Activated naive CD4-positive, alpha-beta T cell treated with anti-CD3 and anti-CD28 coated beads, Interleukin-2, amount 10 ng/mL, durations not matched to agents 7 days and 5 days (primary cell): ENCODE measurements around the gene CRYBG1.

ENCODE experiments used
- CTCF ChIA-PET: fragments of 350-600 bp; sonication (Branson Sonifier 250); formaldehyde crosslinking; loops from one replicate; lab custom pipeline; 2021; ENCODE audit warnings: antibody characterized with exemption; lab: Charles Lee
- DNase-seq: peaks from one replicate; pipeline ENCODE4 v3.0.0-alpha.2; 2020
- H3K27ac Mint-ChIP-seq: one replicate; pipeline ENCODE4 v1.8.0; 2021; ENCODE audit warnings: mild to moderate bottlenecking, moderate library complexity, mixed read lengths
- H3K27me3 Mint-ChIP-seq: one replicate; pipeline ENCODE4 v1.8.0; 2021; ENCODE audit warnings: mild to moderate bottlenecking, mixed read lengths
- H3K36me3 Mint-ChIP-seq: one replicate; pipeline ENCODE4 v1.8.0; 2021; ENCODE audit warnings: mixed read lengths
- H3K4me1 Mint-ChIP-seq: one replicate; pipeline ENCODE4 v1.8.0; 2021; ENCODE audit warnings: mixed read lengths
- H3K4me3 Mint-ChIP-seq: one replicate; pipeline ENCODE4 v1.8.0; 2021; ENCODE audit warnings: mild to moderate bottlenecking, moderate library complexity, mixed read lengths
- H3K9me3 Mint-ChIP-seq: one replicate; pipeline ENCODE4 v1.8.0; 2021; ENCODE audit warnings: mixed read lengths

Gene CRYBG1

DNA sequence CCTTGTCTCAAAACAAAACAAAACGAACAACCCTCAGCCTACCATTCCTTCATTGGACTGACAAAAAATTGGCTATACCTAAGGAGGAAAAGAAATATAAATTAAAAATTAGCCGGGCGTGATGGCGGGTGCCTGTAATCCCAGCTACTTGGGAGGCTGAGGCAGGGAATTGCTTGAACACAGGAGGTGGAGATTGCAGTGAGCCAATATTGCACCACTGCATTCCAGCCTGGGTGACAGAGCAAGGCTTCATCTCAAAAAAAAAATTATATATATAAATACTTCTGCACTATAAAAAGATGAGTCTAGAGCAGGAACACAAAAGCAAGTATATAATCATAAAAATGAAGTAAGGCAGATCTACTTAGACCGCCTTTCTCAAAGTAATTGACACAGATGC is 109.8 kb downstream of the CRYBG1 start:
- Mint-ChIP-seq H3K36me3 (no peaks in the 10 kb centered on the region), H3K9me3 (no peaks in the 10 kb centered on the region)
- CTCF ChIA-PET = no interaction called here

DNA sequence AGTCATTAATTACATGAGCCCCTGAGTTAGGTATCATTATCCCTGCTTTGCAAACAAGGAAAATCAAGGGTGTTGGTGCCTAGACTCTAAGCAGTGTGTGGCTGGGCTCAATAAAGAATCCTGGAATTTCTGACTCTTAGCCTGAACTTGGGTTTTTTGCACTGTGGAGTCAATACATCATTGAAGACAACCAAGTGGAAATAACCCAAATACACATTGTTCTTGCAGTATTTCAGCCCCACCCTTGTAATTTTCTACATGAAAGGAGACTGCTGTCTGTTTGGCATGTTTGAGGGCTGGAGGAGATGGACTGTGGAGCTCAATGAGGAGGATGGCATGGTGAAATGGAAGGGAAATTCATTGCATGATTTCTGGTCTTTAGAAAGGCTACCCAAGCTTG is 110.3 kb downstream of the CRYBG1 start:
- no peaks in the 10 kb centered on the region for H3K36me3 Mint-ChIP-seq
- CTCF ChIA-PET = no interaction called here
- no peak overlapping the region for H3K27ac Mint-ChIP-seq
- peaks cover 16% of the 10 kb centered on the region for H3K27me3 Mint-ChIP-seq
- no peak for DNase-seq
- H3K4me3 Mint-ChIP-seq = no peak overlapping the region
- H3K9me3 Mint-ChIP-seq = no peaks in the 10 kb centered on the region
- H3K4me1 Mint-ChIP-seq = no peaks in the 10 kb centered on the region

More for the DNA sequence above, 109.8 kb downstream of the CRYBG1 start:
- no peak overlapping the region for H3K4me3 Mint-ChIP-seq
- no peak overlapping the region for H3K27ac Mint-ChIP-seq
- no peaks in the 10 kb centered on the region for H3K4me1 Mint-ChIP-seq
- H3K27me3 Mint-ChIP-seq = peaks cover 17% of the 10 kb centered on the region
- no peak for DNase-seq

DNA sequence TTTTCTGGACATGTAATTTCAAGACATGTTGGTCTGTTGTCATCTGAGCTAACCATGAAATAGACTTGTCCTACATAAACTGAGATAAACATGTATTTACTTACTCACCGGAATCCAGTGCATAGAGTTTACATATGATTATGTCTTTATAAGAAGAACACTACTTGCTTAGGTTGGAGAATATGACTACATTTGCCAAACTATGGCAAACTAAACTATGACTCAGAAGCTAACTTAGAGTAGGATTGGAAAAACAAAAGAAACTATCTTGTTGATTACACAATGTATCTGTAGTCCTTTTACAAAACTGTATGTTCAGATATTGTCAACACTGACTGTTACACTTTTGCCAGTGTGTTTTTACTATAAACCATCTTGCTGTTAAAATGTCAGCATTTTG is 113.3 kb downstream of the CRYBG1 start:
- no peak for DNase-seq
- no peaks in the 10 kb centered on the region for H3K36me3 Mint-ChIP-seq
- CTCF ChIA-PET = interaction anchor here (1.2 kb wide), 1 partner anchor 28 kb away, joined by 3 read pairs; no protein-coding TSS in a partner anchor
- peaks cover 7% of the 10 kb centered on the region for H3K27me3 Mint-ChIP-seq
- no peak overlapping the region for H3K27ac Mint-ChIP-seq
- no peak overlapping the region for H3K4me3 Mint-ChIP-seq
- H3K9me3 Mint-ChIP-seq = no peaks in the 10 kb centered on the region
- H3K4me1 Mint-ChIP-seq = peaks cover 6% of the 10 kb centered on the region

DNA sequence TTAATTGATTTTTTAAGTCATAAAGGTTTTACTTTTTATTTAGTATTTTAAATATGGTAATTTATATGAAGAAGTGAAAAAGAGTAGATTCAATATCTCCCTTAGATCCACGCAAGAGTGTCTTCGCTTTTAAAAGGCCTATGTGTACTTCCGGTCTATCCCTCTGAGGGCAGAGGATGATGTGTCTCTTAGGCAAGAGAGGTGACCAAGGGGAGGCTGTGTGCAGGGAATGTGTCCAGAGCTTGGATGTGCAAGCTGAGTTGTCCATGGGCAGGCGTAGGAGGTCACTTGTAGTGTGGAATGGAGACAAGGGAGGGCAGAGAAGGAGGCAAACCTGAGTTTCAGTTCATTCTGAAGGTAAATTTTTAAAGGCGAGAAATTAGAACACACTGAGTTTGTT is 113.9 kb downstream of the CRYBG1 start:
- Mint-ChIP-seq H3K4me1 (peaks cover 6% of the 10 kb centered on the region), H3K9me3 (no peaks in the 10 kb centered on the region), H3K27ac (no peak overlapping the region), H3K36me3 (no peaks in the 10 kb centered on the region), H3K27me3 (peaks cover 7% of the 10 kb centered on the region), H3K4me3 (no peak overlapping the region)
- DNase-seq = no peak
- CTCF ChIA-PET = interaction anchor here (0.5 to 1.2 kb wide), 2 partner anchors 29 to 584 kb away, joined by 3 to 6 read pairs; no protein-coding TSS in a partner anchor

DNA sequence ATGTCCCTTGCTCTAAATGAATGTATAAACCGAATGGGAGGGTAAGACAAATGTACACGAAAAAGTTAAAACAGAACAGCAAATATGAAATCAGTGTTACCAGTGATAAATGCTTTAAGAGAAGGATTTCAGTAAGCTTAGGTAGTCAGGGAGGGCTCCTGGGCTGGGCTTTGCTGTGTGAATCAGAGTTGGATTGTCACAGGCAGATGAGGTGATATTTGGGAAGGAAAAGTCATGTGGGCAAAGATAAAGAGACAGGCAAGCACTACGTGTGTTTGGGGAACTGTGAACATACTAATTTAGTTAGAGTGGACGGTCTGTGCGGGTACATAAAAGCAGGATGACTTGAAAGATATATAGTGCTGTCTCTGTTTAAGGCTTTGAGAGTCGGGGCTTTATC is 114.8 kb downstream of the CRYBG1 start:
- no peaks in the 10 kb centered on the region for H3K9me3 Mint-ChIP-seq
- H3K27ac Mint-ChIP-seq = no peak overlapping the region
- peaks cover 6% of the 10 kb centered on the region for H3K4me1 Mint-ChIP-seq
- peaks cover 7% of the 10 kb centered on the region for H3K27me3 Mint-ChIP-seq
- no peak for DNase-seq
- no peak overlapping the region for H3K4me3 Mint-ChIP-seq
- no peaks in the 10 kb centered on the region for H3K36me3 Mint-ChIP-seq
- CTCF ChIA-PET = no interaction called here

DNA sequence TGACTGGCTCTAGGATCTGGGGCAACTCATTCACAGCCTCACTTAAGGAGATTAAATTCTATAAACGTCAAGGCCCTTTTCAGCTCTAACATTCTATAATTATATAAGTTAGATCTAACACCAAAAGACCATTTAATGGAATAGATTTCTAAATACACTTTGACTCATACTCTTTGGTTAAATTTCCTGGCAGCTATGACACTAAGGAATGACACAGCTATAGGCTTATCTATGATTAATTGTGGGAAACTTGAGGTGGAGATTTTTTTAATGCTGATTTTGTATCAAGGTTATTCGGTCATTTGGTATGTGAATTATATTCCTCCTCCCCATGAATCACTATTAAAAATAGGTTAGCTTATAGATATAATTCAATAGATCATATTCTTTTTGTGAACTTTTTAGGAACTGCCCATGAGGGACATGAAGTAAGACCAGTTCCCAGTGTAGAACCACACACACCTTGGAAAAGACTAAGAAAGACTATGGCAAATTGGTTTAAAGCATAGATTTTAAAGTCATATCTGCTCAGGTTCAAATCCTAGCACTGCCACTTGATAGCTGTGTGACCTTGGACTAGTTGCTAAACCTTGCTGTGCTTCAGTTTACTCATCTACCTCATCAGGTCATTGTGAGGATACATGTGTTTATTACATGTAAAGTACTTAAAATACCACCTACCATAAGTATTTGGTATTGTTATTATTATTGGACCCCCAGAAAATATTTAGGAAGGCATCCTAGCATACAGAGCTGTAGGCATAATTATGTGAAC is 116.0 kb downstream of the CRYBG1 start:
- Mint-ChIP-seq H3K4me3 (no peak overlapping the region), H3K27ac (no peak overlapping the region), H3K9me3 (no peaks in the 10 kb centered on the region), H3K36me3 (no peaks in the 10 kb centered on the region), H3K4me1 (peaks cover 6% of the 10 kb centered on the region), H3K27me3 (peaks cover 3% of the 10 kb centered on the region)
- CTCF ChIA-PET = interaction anchor here (1.7 kb wide), 2 partner anchors 90 to 503 kb away, joined by 4 to 8 read pairs; no protein-coding TSS in a partner anchor
- no peak for DNase-seq

DNA sequence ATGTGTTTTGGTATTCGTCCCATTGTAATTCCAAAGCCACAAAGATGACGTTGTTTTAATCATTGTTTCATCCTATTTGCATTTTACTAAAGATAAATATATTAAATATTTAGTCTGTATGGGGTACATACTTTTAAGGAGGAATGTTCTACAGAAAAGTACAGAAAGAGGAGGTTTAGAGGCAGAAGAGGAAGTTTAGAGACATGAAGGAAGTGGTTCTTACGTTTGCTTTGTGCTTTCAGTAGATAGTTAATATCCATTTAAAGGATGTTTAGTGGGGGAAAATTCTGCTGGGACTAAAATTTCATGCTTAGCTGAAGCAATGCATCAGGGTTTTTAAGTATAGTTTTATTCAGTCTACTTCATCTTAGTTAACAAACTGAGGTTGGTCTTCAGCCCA is 116.6 kb downstream of the CRYBG1 start:
- H3K27me3 Mint-ChIP-seq = peaks cover 3% of the 10 kb centered on the region
- no peaks in the 10 kb centered on the region for H3K9me3 Mint-ChIP-seq
- no peaks in the 10 kb centered on the region for H3K36me3 Mint-ChIP-seq
- no peak for DNase-seq
- peaks cover 6% of the 10 kb centered on the region for H3K4me1 Mint-ChIP-seq
- H3K4me3 Mint-ChIP-seq = no peak overlapping the region
- H3K27ac Mint-ChIP-seq = no peak overlapping the region
- CTCF ChIA-PET = interaction anchor here (1.7 kb wide), 2 partner anchors 89 to 503 kb away, joined by 4 to 8 read pairs; no protein-coding TSS in a partner anchor

DNA sequence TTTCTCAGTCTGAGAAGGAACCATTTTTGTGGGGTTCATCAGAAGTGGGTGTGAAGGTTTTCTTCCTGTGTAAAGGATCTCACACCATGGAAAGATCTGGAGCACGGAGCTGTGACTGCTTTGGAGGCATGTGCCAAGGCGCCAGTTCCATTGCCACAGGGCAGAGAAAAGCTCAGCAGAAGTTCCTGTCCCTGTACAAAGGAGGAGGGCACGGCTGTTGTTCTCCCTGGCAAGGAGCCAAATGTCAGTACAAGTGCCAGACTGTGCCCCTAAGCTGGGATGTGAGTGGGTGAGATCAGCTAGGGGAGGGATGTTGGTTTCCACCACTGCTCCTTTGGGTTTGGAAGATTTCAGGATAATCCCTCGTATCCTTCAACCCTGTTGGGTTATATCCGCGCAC is 117.3 kb downstream of the CRYBG1 start:
- no peaks in the 10 kb centered on the region for H3K36me3 Mint-ChIP-seq

DNA sequence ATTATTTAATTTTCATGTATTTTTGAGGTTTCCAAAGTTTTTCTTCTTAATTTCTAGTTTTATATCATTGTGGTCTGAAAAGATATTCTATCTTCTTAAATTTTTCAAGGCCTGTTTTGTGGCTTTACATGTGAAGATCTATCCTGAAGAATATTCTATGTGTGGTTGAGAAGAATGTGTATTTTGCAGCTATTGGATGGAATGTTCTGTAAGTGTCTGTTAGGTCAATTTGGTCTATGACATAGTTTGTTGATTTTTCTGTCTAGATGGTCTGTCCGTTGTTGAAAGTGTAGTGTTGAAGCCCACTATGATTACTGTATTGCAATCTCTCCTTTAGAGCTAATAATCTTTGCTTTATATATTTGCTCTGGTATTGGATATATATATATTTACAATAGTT is 125.7 kb downstream of the CRYBG1 start:
- Mint-ChIP-seq H3K4me1 (no peaks in the 10 kb centered on the region), H3K4me3 (no peak overlapping the region), H3K27me3 (peaks cover 14% of the 10 kb centered on the region), H3K9me3 (no peaks in the 10 kb centered on the region), H3K36me3 (no peaks in the 10 kb centered on the region), H3K27ac (no peak overlapping the region)
- CTCF ChIA-PET = no interaction called here
- no peak for DNase-seq

More for the DNA sequence above, 117.3 kb downstream of the CRYBG1 start:
- Mint-ChIP-seq H3K4me1 (peaks cover 6% of the 10 kb centered on the region), H3K27me3 (peaks cover 3% of the 10 kb centered on the region), H3K27ac (no peak overlapping the region), H3K4me3 (no peak overlapping the region), H3K9me3 (no peaks in the 10 kb centered on the region)
- DNase-seq = no peak
- CTCF ChIA-PET = interaction anchor here (1.1 to 1.7 kb wide), 3 partner anchors 32 to 502 kb away, joined by 3 to 8 read pairs (median 4); no protein-coding TSS in a partner anchor

DNA sequence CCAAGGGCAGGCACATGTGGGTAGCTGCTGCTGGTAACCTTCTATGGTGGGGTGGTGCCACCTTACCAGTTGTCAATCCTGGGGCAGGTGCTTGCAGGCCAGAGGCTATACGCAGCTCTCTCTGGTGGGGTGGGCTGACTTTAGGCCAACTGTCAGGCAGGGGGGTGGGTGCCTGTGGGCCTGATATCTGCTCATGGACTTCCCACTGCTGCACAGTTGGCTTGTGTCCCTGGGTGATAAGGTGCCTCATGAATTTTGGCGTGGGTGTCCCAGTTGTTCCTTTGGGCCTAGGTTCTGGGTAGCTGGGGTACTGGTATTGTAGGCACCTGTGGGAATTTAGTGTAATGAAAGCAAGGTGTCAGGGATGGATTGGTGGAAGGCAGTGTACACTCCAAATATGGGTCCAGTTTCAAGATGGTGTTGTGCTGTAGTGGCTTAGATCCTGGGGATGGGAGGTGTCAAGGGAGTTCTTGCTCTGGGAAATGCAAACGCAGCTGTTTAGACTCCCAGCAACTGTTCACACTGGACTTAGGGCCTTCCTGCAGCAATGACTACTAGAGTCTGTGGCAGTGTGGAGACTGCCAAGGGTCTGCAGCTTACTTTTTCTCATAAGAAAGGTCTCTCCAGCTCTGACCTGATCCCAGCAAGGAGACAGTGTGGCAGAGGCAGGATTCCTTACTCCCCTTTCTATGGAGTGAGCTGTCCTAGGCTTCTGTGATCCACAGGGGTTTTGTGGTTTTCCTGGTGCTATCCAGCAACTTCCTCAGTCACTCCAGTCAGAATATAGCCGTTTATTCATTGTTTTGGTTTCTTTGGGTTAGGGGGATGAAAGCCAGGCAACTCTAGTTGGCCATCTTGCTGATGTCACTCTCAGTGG is 128.2 kb downstream of the CRYBG1 start:
- CTCF ChIA-PET = no interaction called here

DNA sequence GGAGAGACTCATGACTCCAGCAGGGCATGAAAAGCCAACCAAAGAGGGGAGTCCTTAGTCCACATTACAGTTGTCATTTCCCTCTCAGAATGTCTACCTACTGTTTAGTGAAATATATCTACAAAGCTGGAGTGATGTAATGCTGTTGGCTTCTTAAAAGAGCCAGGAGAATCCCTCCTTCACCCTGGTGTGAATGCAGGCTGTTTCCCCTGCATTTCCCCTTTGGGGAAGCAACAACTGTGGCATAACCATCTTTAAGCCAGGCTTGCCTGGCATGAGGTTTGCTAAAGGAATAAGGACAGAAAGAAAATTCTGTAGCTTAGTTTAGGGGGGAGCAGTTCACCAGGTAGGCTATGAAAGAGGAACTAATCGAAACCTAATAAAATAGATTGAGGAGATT is 129.5 kb downstream of the CRYBG1 start:
- CTCF ChIA-PET = no interaction called here
- H3K9me3 Mint-ChIP-seq = no peaks in the 10 kb centered on the region
- DNase-seq = no peak
- H3K27ac Mint-ChIP-seq = no peak overlapping the region
- H3K4me3 Mint-ChIP-seq = no peak overlapping the region
- H3K4me1 Mint-ChIP-seq = peaks cover 3% of the 10 kb centered on the region
- H3K27me3 Mint-ChIP-seq = peaks cover 10% of the 10 kb centered on the region
- H3K36me3 Mint-ChIP-seq = no peaks in the 10 kb centered on the region

More for the DNA sequence above, 128.2 kb downstream of the CRYBG1 start:
- Mint-ChIP-seq H3K9me3 (no peaks in the 10 kb centered on the region), H3K4me3 (no peak overlapping the region), H3K4me1 (no peaks in the 10 kb centered on the region), H3K27me3 (peaks cover 17% of the 10 kb centered on the region), H3K36me3 (no peaks in the 10 kb centered on the region), H3K27ac (no peak overlapping the region)
- DNase-seq = no peak

DNA sequence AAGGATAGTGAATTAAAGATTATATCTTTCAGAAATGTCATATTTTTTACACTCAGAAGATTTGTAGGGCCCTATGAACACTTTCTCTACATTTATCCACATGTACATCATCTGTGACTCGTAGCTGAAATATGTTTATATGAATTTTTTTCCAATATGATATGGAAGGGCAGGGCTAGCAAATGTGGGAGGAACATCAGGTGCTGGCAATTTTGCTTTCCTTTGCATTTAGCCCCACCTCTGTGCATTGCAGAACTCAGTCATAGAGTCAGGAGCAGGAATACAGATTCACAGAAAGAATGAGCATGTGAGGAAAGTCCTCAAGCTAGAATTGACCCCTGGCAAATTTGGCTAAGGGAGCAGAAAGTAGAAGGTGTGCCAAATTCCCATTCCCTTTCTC is 129.9 kb downstream of the CRYBG1 start:
- no peaks in the 10 kb centered on the region for H3K36me3 Mint-ChIP-seq
- peaks cover 10% of the 10 kb centered on the region for H3K27me3 Mint-ChIP-seq
- DNase-seq = no peak
- no peaks in the 10 kb centered on the region for H3K9me3 Mint-ChIP-seq
- H3K4me1 Mint-ChIP-seq = peaks cover 4% of the 10 kb centered on the region
- no peak overlapping the region for H3K4me3 Mint-ChIP-seq
- H3K27ac Mint-ChIP-seq = no peak overlapping the region
- CTCF ChIA-PET = no interaction called here

DNA sequence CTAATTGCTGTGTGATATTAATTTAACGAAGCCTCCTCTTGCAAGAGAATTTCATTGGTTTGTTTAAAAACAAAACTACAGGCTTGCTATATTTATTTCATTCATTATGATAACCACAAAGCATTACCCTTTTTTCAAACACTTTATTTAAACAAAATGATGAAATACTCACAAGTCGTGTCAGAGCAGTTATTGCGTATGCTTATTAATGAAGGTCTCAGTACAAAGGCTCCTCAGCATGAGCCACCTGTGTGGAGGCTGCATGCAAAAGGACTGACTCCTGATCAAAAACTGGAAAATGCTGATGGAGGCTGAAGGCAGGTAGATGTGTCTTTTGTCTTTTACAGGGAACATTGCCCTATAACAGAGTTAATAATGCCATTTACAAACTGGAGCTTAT is 130.5 kb downstream of the CRYBG1 start:
- no peak for DNase-seq
- Mint-ChIP-seq H3K36me3 (no peaks in the 10 kb centered on the region), H3K9me3 (no peaks in the 10 kb centered on the region), H3K4me1 (peaks cover 4% of the 10 kb centered on the region), H3K27me3 (peaks cover 10% of the 10 kb centered on the region), H3K4me3 (no peak overlapping the region), H3K27ac (no peak overlapping the region)
- CTCF ChIA-PET = no interaction called here

DNA sequence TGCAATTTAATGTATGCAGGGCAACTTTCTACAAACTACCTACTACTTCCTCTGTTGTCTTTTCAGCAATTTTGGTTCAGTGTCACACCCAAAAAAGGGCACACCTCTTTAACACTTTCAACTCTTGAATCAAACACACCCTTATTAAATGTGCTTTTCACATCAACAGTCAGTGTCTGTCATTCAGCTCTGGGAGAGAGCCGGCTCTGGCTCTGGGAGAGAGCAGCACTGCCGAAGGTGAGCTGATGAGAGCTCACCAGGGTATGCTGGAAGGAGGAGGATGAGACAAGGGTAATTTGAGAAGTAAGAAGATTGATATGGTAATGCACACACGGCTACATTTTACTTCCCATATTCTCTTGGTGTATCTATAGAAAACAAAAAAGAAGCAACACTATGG is 134.5 kb downstream of the CRYBG1 start:
- CTCF ChIA-PET = no interaction called here
- Mint-ChIP-seq H3K4me3 (no peak overlapping the region), H3K27me3 (peaks cover 6% of the 10 kb centered on the region)

More for the DNA sequence above, 134.5 kb downstream of the CRYBG1 start:
- DNase-seq = no peak
- Mint-ChIP-seq H3K4me1 (peaks cover 4% of the 10 kb centered on the region), H3K36me3 (no peaks in the 10 kb centered on the region), H3K27ac (no peak overlapping the region), H3K9me3 (no peaks in the 10 kb centered on the region)
